ENCODE data around the gene SEMA3E. TPM values are rescaled to one million over a fixed set of nuclear protein-coding genes. Genes with fewer than 3 reads are reported as not detected.

SEMA3E gene
- total and polyA plus RNA-seq, 8 donors, result 2.1 to 38.0 (median 23.8) TPM

- H3K27ac ChIP-seq, result no peak overlapping the region
- no peaks in the 10 kb centered on the region for H3K27me3 ChIP-seq
- no peaks in the 10 kb centered on the region for H3K4me1 ChIP-seq
- ATAC-seq (no peak), DNase-seq (peak in 2 of 4 donors; percentile 31 to 37)
- H3K4me3 ChIP-seq, result no peak overlapping the region
- TF ChIP-seq CTCF (IDR thresholded peaks at IDR 0.05), result no peak
- no peaks in the 10 kb centered on the region for H3K9me3 ChIP-seq
- intact Hi-C loops (cut with DNase I), result loop anchor here in 1 of 2 donors (5.0 kb wide), 1 partner anchor 246 kb away; no protein-coding TSS in a partner anchor
- no peaks in the 10 kb centered on the region for H3K36me3 ChIP-seq
Measured at GRCh38 chr7:83658126-83658525, 9.2 kb upstream of the SEMA3E start.

GRCh38 chr7:83655951-83656556 is 7.1 kb upstream of the SEMA3E start:
- Histone ChIP-seq H3K9me3 (no peaks in the 10 kb centered on the region), H3K36me3 (no peaks in the 10 kb centered on the region), H3K4me1 (no peaks in the 10 kb centered on the region), H3K27ac (no peak overlapping the region), H3K4me3 (no peak overlapping the region), H3K27me3 (no peaks in the 10 kb centered on the region)
- TF ChIP-seq CTCF (IDR thresholded peaks at IDR 0.05), result peak in 1 of 2 donors; percentile 56
- peak; percentile 85 for ATAC-seq
- intact Hi-C loops (cut with DNase I), result loop anchor here in 1 of 2 donors (5.0 kb wide), 1 partner anchor 244 kb away; no protein-coding TSS in a partner anchor
- DNase-seq, result peak in 1 of 4 donors; percentile 59

- ATAC-seq (no peak), DNase-seq (no peak)
- no peaks in the 10 kb centered on the region for H3K36me3 ChIP-seq
- H3K9me3 ChIP-seq, result no peaks in the 10 kb centered on the region
- H3K27ac ChIP-seq, result no peak overlapping the region
- H3K27me3 ChIP-seq, result peaks cover 3 to 18% of the 10 kb centered on the region in 2 donors
- no peak overlapping the region for H3K4me3 ChIP-seq
- intact Hi-C loops (cut with DNase I), result no loop called here
- no peak for TF ChIP-seq CTCF (IDR thresholded peaks at IDR 0.05)
- no peaks in the 10 kb centered on the region for H3K4me1 ChIP-seq
Measured at GRCh38 chr7:83652481-83652880, 3.5 kb upstream of the SEMA3E start.

GRCh38 chr7:83649701-83650100 is 762 bp upstream of the SEMA3E start:
- no peaks in the 10 kb centered on the region for H3K36me3 ChIP-seq
- H3K9me3 ChIP-seq, result no peaks in the 10 kb centered on the region
- TF ChIP-seq CTCF (IDR thresholded peaks at IDR 0.05), result no peak
- intact Hi-C loops (cut with DNase I), result no loop called here
- no peaks in the 10 kb centered on the region for H3K4me1 ChIP-seq
- no peak overlapping the region for H3K4me3 ChIP-seq
- ATAC-seq, result no peak
- no peak overlapping the region for H3K27ac ChIP-seq
- H3K27me3 ChIP-seq, result peaks cover 4 to 18% of the 10 kb centered on the region in 2 donors
- no peak for DNase-seq

GRCh38 chr7:83646027-83646426 is 2.9 kb downstream of the SEMA3E start:
- H3K4me1 ChIP-seq, result no peaks in the 10 kb centered on the region
- no peak overlapping the region for H3K27ac ChIP-seq
- H3K9me3 ChIP-seq, result no peaks in the 10 kb centered on the region
- H3K36me3 ChIP-seq, result no peaks in the 10 kb centered on the region
- no peak for TF ChIP-seq CTCF (IDR thresholded peaks at IDR 0.05)
- ATAC-seq, result no peak
- no peak overlapping the region for H3K4me3 ChIP-seq
- intact Hi-C loops (cut with DNase I), result no loop called here
- H3K27me3 ChIP-seq, result peaks cover 4 to 18% of the 10 kb centered on the region in 2 donors
- DNase-seq, result no peak
